ENCODE data around the gene CEP152.

- no peak for TF ChIP-seq CTCF (conservative IDR thresholded peaks at IDR 0.05)
- TF ChIP-seq EZH2 (IDR thresholded peaks at IDR 0.05; ENCODE audit: low read depth) = no peak
Measured at GRCh38 chr15:48794697-48795134, 16.2 kb downstream of the CEP152 start.

All from PC-9 (cell line).